Naive thymus-derived CD8-positive, alpha-beta T cell (primary cell): ENCODE data around the gene GUCY2D. TPM values are rescaled to one million over a fixed set of nuclear protein-coding genes. Genes with fewer than 3 reads are reported as not detected.

Source experiments
- ATAC-seq, 2 donors: fragments of 150-1000 bp; cut with Tn5 transposase in 1 of 2; sonication (Bioruptor Pico), chemical (Tn5 transposase) in 1 of 2; 1 replicate in 1 of 2; 2 replicates in 1 of 2; pipeline ENCODE4 v1.10.0; 2021; ENCODE audit warnings: mild to moderate bottlenecking in 2 of 2, moderate library complexity in 2 of 2
- POLR2A ChIA-PET: fragments of 350-600 bp; sonication (Branson Sonifier 250); formaldehyde crosslinking; loops from one replicate; lab custom pipeline; 2021; ENCODE audit warnings: antibody characterized with exemption; lab: Charles Lee
- DNase-seq, 10 donors: peaks; one replicate each; pipeline versions ENCODE4 v3.0.0 to v3.0.0-alpha.2; 2020 to 2022
- H3K27ac Mint-ChIP-seq, 10 donors: one replicate each; pipeline ENCODE4 v1.8.0; 2020 to 2022; ENCODE audit warnings: mild to moderate bottlenecking in 10 of 10, mixed read lengths in 10 of 10, moderate library complexity in 4 of 10, inconsistent platforms in 1 of 10
- H3K27me3 Mint-ChIP-seq, 5 donors: one replicate each; pipeline ENCODE4 v1.8.0; 2021 to 2022; ENCODE audit warnings: mixed read lengths in 5 of 5
- H3K36me3 Mint-ChIP-seq, 3 donors: one replicate each; pipeline ENCODE4 v1.8.0; 2020 to 2022; ENCODE audit warnings: mixed read lengths in 3 of 3, mild to moderate bottlenecking in 2 of 3, inconsistent platforms in 1 of 3
- H3K4me1 Mint-ChIP-seq, 4 donors: one replicate each; pipeline ENCODE4 v1.8.0; 2021 to 2022; ENCODE audit warnings: mixed read lengths in 4 of 4
- H3K4me3 Mint-ChIP-seq, 10 donors: one replicate each; pipeline ENCODE4 v1.8.0; 2020 to 2022; ENCODE audit warnings: mild to moderate bottlenecking in 10 of 10, mixed read lengths in 10 of 10, moderate library complexity in 6 of 10, inconsistent platforms in 1 of 10
- H3K9me3 Mint-ChIP-seq, 9 donors: one replicate each; pipeline ENCODE4 v1.8.0; 2020 to 2022; ENCODE audit warnings: mixed read lengths in 9 of 9, mild to moderate bottlenecking in 3 of 9, inconsistent platforms in 1 of 9, moderate library complexity in 1 of 9
- polyA plus RNA-seq, 3 donors: library from polyadenylated mRNA; unstranded; fragments of 300-500 nt; fragmentation: Illumina TruSeq; gene quantifications; one replicate each; pipeline ENCODE4 v1.2.3, GENCODE V29; 2021
- total RNA-seq, 8 experiments: library from RNA in 2 of 8; stranded (reverse) in 2 of 8; gene quantifications; one replicate each; pipeline ENCODE4 v1.2.3 and lab custom pipeline; 2021 to 2026

The GUCY2D gene
- total and polyA plus RNA-seq, 5 experiments from 2014 or later: 0.17 TPM; not detected in 4

DNA sequence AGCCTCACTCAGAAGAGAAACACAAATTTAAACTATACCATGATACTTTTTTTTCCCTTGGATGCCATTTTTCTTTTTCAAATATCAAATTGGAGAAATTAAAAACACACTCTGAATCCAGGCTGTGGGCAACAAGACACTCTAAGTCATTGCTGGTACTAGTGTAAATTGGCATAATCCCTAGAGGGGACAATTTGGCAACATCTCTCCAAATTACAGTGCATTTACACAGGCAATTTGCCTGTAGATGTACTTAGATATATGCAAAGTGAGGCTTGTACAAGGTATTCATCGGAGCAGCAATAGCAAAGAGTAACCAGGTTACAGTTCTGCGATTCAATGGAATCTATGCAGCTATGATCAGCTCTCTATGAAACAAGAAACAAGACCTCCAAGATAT, 6.7 kb upstream of the GUCY2D start:
- ATAC-seq (no peak), DNase-seq (no peak)
- Mint-ChIP-seq H3K4me3 (no peak overlapping the region), H3K36me3 (no peaks in the 10 kb centered on the region), H3K4me1 (peaks cover under 1 to 15% (median 7%) of the 10 kb centered on the region in 4 donors), H3K27me3 (peaks cover 5 to 17% (median 13%) of the 10 kb centered on the region in 5 donors), H3K9me3 (no peaks in the 10 kb centered on the region), H3K27ac (no peak overlapping the region)
- POLR2A ChIA-PET: no interaction called here

DNA sequence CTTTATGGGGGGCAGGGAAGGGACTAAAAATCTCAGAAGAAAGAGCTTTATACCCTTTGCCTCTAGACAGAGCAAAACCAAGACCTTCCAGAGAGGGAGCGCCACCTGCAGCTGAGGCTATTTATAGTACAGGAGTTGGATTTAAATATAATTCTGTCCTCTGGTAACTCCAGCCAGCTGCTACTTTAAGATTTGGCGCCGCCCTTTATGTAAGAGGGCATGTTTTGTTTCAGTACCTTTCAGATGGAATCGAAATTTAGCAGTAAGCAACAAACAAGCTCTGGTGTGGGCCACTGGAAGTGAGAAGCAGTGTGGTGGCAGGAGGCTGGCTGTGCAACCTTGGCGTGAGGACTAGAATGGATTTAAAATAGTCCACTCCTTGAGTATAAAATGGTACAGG, 5.2 kb upstream of the GUCY2D start:
- Mint-ChIP-seq H3K36me3 (no peaks in the 10 kb centered on the region), H3K27ac (no peak overlapping the region), H3K27me3 (peaks cover 16 to 28% (median 25%) of the 10 kb centered on the region in 5 donors), H3K4me1 (peaks cover 4 to 16% (median 7%) of the 10 kb centered on the region in 4 donors), H3K9me3 (no peaks in the 10 kb centered on the region), H3K4me3 (no peak overlapping the region)
- peak in 5 of 10 donors; percentile 18 to 31 (median 26) for DNase-seq
- POLR2A ChIA-PET: interaction anchor here (0.6 kb wide), 1 partner anchor 594 kb away, joined by 3 read pairs; no protein-coding TSS in a partner anchor
- peak; percentile 59 to 75 for ATAC-seq

DNA sequence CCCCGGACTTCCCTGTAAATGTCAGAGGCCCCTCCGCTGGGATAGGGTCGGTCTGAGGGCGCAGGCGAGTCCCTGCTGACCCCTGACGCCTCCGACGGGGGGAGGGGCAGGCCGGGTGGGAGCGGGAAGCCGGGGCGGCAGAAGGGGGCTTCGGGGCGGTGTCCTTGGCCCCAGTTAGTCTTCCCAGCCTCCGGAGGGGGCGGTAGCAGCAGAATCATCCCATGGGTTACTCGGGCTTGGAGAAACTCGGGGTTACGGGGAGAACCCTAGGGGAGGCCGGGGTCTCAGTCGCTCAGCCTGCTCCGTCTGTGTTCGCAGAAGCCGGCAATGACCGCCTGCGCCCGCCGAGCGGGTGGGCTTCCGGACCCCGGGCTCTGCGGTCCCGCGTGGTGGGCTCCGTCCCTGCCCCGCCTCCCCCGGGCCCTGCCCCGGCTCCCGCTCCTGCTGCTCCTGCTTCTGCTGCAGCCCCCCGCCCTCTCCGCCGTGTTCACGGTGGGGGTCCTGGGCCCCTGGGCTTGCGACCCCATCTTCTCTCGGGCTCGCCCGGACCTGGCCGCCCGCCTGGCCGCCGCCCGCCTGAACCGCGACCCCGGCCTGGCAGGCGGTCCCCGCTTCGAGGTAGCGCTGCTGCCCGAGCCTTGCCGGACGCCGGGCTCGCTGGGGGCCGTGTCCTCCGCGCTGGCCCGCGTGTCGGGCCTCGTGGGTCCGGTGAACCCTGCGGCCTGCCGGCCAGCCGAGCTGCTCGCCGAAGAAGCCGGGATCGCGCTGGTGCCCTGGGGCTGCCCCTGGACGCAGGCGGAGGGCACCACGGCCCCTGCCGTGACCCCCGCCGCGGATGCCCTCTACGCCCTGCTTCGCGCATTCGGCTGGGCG, 542 bp downstream of the GUCY2D start:
- peaks cover 5 to 10% (median 8%) of the 10 kb centered on the region in 4 donors for H3K4me1 Mint-ChIP-seq
- no peak overlapping the region for H3K27ac Mint-ChIP-seq
- no peaks in the 10 kb centered on the region for H3K36me3 Mint-ChIP-seq
- peaks cover 26 to 54% (median 43%) of the 10 kb centered on the region in 5 donors for H3K27me3 Mint-ChIP-seq
- no peaks in the 10 kb centered on the region for H3K9me3 Mint-ChIP-seq
- peak overlapping the region in 1 of 10 donors; percentile 72 for H3K4me3 Mint-ChIP-seq
- DNase-seq: peak in 1 of 10 donors; percentile 9
- POLR2A ChIA-PET: interaction anchor here (1.2 kb wide), 1 partner anchor 13 kb away, joined by 4 read pairs; no protein-coding TSS in a partner anchor
- ATAC-seq: peak in 1 of 2 donors; percentile 17

DNA sequence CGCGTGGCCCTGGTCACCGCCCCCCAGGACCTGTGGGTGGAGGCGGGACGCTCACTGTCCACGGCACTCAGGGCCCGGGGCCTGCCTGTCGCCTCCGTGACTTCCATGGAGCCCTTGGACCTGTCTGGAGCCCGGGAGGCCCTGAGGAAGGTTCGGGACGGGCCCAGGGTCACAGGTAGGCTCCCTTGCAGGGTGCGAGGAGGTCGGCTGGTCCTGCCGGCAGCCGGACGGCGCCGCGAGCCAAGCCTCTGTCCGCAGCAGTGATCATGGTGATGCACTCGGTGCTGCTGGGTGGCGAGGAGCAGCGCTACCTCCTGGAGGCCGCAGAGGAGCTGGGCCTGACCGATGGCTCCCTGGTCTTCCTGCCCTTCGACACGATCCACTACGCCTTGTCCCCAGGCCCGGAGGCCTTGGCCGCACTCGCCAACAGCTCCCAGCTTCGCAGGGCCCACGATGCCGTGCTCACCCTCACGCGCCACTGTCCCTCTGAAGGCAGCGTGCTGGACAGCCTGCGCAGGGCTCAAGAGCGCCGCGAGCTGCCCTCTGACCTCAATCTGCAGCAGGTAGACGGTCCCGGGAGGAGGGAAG, 1.3 kb downstream of the GUCY2D start:
- POLR2A ChIA-PET: no interaction called here
- Mint-ChIP-seq H3K4me3 (peak overlapping the region in 3 of 10 donors; percentile 3 to 49 (median 38)), H3K4me1 (peaks cover 5 to 10% (median 8%) of the 10 kb centered on the region in 4 donors), H3K27me3 (peaks cover 25 to 49% (median 42%) of the 10 kb centered on the region in 5 donors), H3K36me3 (no peaks in the 10 kb centered on the region), H3K9me3 (no peaks in the 10 kb centered on the region), H3K27ac (no peak overlapping the region)
- ATAC-seq (no peak), DNase-seq (no peak)

DNA sequence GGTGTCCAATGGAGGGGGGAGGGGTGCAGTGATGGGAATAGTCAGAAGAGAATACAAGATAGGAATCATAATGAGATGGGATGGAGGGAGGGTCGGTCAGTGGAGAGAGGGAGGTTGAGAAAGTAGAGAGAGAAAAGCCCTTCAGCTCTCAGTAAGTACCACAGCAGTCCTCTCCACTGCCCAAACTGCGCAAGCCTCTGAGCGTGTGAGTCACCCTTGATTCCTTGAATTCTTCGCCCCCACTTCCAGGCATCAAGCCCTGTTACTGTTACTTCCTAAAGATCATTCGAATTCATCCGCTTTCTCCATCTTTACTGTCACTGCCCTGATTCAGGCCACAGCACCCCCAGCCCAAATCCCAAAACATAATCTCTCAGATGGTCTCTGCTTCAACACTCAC, 2.5 kb downstream of the GUCY2D start:
- no peaks in the 10 kb centered on the region for H3K9me3 Mint-ChIP-seq
- DNase-seq (no peak), ATAC-seq (no peak)
- H3K27me3 Mint-ChIP-seq: peaks cover 23 to 43% (median 39%) of the 10 kb centered on the region in 5 donors
- peaks cover 5 to 10% (median 8%) of the 10 kb centered on the region in 4 donors for H3K4me1 Mint-ChIP-seq
- POLR2A ChIA-PET: no interaction called here
- H3K27ac Mint-ChIP-seq: no peak overlapping the region
- H3K4me3 Mint-ChIP-seq: no peak overlapping the region
- no peaks in the 10 kb centered on the region for H3K36me3 Mint-ChIP-seq

DNA sequence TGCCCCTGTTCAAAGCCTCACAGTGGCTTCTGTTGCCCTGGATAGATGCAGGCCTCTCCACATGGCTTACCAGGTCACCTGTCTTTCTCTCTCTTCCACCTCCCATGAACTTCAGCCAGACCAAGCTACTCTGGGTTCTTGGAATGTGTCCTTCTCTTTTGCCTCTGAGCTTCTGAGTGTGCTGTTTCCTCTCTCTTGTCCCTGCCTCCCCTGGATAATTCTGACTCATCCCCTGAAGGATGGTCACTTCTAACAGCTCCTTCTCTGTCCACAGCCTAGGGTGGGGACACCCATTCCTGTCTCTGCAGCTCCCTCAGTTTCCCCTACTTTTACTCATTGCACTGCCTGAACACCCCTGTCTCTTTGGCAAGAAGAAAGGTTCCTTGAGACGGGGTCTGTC, 2.9 kb downstream of the GUCY2D start:
- peaks cover 22 to 41% (median 36%) of the 10 kb centered on the region in 5 donors for H3K27me3 Mint-ChIP-seq
- peaks cover 5 to 10% (median 8%) of the 10 kb centered on the region in 4 donors for H3K4me1 Mint-ChIP-seq
- no peak overlapping the region for H3K27ac Mint-ChIP-seq
- H3K4me3 Mint-ChIP-seq: no peak overlapping the region
- DNase-seq (no peak), ATAC-seq (no peak)
- H3K9me3 Mint-ChIP-seq: no peaks in the 10 kb centered on the region
- POLR2A ChIA-PET: no interaction called here
- H3K36me3 Mint-ChIP-seq: no peaks in the 10 kb centered on the region

DNA sequence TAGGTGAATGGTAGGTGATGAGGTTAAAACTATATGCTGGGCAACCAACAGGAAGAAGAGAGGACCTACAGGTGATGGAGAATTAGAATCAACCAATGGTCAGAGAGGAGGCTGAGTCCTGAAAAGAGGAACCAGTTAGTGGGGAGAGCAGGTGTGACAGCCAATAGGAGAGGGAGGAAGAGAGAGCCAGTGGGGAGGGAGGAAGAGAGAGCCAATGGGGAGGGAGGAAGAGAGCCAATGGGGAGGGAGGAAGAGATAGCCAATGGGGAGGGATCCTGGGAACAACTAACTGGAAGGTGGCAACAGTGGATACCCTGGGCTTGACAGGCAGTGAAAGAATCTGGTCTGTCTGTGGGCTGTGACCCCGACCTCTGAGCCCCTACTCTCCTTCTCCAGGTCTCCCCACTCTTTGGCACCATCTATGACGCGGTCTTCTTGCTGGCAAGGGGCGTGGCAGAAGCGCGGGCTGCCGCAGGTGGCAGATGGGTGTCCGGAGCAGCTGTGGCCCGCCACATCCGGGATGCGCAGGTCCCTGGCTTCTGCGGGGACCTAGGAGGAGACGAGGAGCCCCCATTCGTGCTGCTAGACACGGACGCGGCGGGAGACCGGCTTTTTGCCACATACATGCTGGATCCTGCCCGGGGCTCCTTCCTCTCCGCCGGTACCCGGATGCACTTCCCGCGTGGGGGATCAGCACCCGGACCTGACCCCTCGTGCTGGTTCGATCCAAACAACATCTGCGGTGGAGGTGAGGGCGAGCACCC, 3.7 kb downstream of the GUCY2D start:
- Mint-ChIP-seq H3K4me3 (no peak overlapping the region), H3K36me3 (no peaks in the 10 kb centered on the region), H3K27me3 (peaks cover 16 to 35% (median 28%) of the 10 kb centered on the region in 5 donors), H3K9me3 (no peaks in the 10 kb centered on the region), H3K4me1 (peaks cover 5 to 10% (median 8%) of the 10 kb centered on the region in 4 donors), H3K27ac (no peak overlapping the region)
- peak in 1 of 2 donors; percentile 29 for ATAC-seq
- POLR2A ChIA-PET: no interaction called here
- peak in 1 of 10 donors; percentile 14 for DNase-seq

DNA sequence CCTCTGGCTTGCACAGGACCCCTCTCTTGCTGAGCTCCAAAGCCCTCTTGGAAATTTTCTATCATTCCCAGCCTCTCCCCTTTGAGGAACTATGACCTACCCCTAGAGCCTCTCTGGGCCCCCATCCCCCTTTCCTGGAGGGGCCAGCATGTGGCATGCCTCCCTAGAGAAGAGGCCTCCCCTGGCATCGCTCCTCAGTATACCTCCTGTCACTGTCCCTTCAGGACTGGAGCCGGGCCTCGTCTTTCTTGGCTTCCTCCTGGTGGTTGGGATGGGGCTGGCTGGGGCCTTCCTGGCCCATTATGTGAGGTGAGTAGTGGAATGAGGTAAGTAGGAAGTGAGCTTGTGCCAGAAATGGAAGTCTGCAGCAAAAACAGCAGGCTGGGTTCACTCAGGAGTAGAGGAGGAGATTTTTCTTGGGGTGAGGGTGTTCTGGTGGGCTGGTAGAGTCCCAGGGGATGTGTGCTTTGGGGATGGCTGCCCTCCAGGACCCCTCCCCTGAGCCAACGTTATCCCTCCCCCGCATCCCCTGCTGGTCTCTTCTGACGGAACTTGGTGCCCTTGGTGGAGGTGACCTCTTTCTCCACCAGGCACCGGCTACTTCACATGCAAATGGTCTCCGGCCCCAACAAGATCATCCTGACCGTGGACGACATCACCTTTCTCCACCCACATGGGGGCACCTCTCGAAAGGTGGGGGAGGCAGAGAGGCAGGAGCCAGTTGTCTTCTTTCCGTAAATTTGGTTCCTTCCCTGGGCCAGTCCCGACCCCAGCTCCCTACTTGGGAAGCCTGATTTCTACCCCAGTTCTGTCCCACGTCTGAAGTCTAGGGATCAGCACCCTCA, 4.6 kb downstream of the GUCY2D start:
- Mint-ChIP-seq H3K4me1 (peaks cover 3 to 6% (median 4%) of the 10 kb centered on the region in 4 donors), H3K36me3 (no peaks in the 10 kb centered on the region), H3K4me3 (no peak overlapping the region), H3K9me3 (no peaks in the 10 kb centered on the region), H3K27me3 (peaks cover 12 to 30% (median 20%) of the 10 kb centered on the region in 5 donors), H3K27ac (no peak overlapping the region)
- POLR2A ChIA-PET: no interaction called here
- DNase-seq (no peak), ATAC-seq (no peak)

DNA sequence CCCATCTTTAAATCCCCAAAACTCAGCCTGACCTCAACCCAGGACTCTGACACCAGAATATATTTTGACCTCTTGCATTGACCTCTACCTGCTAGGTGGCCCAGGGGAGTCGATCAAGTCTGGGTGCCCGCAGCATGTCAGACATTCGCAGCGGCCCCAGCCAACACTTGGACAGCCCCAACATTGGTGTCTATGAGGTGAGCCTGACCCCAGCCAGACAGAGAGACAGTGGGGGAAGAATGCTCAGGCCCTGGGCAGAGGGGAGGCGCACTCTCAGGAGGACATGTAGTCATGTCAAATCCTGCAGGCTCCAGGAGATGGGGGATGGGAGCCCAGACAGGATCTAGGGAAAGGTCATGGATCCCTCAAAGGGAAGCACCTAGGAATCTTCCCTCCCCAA, 5.4 kb downstream of the GUCY2D start:
- no peak overlapping the region for H3K4me3 Mint-ChIP-seq
- no peaks in the 10 kb centered on the region for H3K9me3 Mint-ChIP-seq
- no peaks in the 10 kb centered on the region for H3K36me3 Mint-ChIP-seq
- POLR2A ChIA-PET: no interaction called here
- peak overlapping the region in 1 of 10 donors; percentile 38 for H3K27ac Mint-ChIP-seq
- H3K27me3 Mint-ChIP-seq: peaks cover 9 to 26% (median 17%) of the 10 kb centered on the region in 5 donors
- peaks cover 0 to 4% (median 0%) of the 10 kb centered on the region in 4 donors for H3K4me1 Mint-ChIP-seq
- DNase-seq: no peak
- ATAC-seq: no peak

DNA sequence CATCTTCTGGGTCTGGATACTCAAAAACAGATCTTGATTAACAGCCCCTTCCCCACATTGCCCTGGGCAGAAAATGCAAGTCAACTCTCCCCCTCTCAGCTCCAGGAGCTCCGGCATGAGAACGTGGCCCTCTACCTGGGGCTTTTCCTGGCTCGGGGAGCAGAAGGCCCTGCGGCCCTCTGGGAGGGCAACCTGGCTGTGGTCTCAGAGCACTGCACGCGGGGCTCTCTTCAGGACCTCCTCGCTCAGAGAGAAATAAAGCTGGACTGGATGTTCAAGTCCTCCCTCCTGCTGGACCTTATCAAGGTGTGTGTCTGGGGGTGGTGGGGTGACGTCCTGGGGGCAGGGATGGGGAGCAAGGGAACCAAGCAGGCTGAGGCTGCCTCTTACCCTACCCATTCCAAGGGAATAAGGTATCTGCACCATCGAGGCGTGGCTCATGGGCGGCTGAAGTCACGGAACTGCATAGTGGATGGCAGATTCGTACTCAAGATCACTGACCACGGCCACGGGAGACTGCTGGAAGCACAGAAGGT, 9.7 kb downstream of the GUCY2D start:
- ATAC-seq (no peak), DNase-seq (no peak)
- Mint-ChIP-seq H3K27ac (no peak overlapping the region), H3K9me3 (no peaks in the 10 kb centered on the region), H3K4me1 (peaks cover 8 to 25% (median 20%) of the 10 kb centered on the region in 4 donors), H3K4me3 (no peak overlapping the region), H3K27me3 (peaks cover 3 to 11% (median 7%) of the 10 kb centered on the region in 5 donors), H3K36me3 (no peaks in the 10 kb centered on the region)
- POLR2A ChIA-PET: interaction anchor here (0.6 kb wide), 1 partner anchor 879 kb away, joined by 5 read pairs; no protein-coding TSS in a partner anchor

DNA sequence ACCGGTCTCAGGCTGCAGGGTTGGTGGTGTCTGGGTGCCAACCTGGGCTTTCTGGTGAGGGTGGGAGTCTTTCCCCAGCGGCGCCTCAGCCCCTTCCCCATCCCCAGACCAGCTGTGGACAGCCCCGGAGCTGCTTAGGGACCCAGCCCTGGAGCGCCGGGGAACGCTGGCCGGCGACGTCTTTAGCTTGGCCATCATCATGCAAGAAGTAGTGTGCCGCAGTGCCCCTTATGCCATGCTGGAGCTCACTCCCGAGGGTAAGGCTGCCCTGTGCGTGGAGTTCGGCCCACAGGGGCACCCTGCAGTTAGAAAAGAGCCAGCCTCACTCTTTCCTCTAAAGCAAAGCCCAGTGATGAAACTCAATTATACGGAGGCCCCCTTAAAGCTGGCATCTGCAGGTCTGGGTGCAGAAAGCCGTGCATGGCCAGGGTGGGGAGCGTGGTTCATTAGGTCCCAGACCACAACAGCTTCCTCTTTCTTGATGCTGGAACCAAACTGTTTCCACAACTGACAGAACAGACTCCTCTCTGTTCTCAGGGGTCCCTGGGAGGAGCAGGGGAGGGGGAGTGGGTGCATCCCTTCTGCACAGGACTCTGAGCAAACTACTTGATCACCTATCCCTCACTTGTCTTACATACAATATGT, 10.7 kb downstream of the GUCY2D start:
- H3K27me3 Mint-ChIP-seq: peaks cover 3 to 9% (median 7%) of the 10 kb centered on the region in 5 donors
- DNase-seq: no peak
- ATAC-seq: no peak
- POLR2A ChIA-PET: interaction anchor here (0.5 kb wide), 1 partner anchor 272 kb away, joined by 3 read pairs; no protein-coding TSS in a partner anchor
- peaks cover 8 to 29% (median 20%) of the 10 kb centered on the region in 4 donors for H3K4me1 Mint-ChIP-seq
- no peak overlapping the region for H3K4me3 Mint-ChIP-seq
- peak overlapping the region in 4 of 10 donors; percentile 21 to 61 (median 47) for H3K27ac Mint-ChIP-seq
- H3K9me3 Mint-ChIP-seq: no peaks in the 10 kb centered on the region
- no peaks in the 10 kb centered on the region for H3K36me3 Mint-ChIP-seq
